GM15510 (cell line): ENCODE data around the gene ZDHHC5.

ENCODE experiments used
- POLR2A ChIP-seq: IDR thresholded peaks from 3 replicates; pipeline ENCODE4 v1.6.1; 2011; ENCODE audit warnings: borderline replicate concordance; ENCODE audit not compliant: insufficient read length; ENCODE audit errors: extremely low read depth

Gene ZDHHC5

DNA sequence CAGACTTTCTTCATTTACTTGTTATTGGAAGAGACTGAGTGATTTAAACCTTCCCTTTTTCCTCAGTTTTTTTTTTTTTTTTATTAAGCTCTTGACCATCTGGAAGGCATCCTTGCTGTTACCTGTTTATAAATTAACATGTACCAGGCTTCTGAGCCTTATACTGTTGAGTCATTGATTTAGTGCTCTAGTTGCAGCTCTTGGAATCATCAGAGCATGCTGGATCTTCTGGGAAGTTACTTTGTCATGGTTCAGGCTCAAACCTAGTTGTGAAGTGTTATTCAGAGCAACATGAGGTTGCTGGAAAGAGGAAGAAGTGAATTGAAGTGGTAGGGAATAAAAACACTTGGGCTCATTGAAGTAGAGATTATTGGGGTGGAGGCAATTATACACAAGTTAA lies 6.3 kb downstream of the ZDHHC5 start:
- TF ChIP-seq POLR2A: no peak

DNA sequence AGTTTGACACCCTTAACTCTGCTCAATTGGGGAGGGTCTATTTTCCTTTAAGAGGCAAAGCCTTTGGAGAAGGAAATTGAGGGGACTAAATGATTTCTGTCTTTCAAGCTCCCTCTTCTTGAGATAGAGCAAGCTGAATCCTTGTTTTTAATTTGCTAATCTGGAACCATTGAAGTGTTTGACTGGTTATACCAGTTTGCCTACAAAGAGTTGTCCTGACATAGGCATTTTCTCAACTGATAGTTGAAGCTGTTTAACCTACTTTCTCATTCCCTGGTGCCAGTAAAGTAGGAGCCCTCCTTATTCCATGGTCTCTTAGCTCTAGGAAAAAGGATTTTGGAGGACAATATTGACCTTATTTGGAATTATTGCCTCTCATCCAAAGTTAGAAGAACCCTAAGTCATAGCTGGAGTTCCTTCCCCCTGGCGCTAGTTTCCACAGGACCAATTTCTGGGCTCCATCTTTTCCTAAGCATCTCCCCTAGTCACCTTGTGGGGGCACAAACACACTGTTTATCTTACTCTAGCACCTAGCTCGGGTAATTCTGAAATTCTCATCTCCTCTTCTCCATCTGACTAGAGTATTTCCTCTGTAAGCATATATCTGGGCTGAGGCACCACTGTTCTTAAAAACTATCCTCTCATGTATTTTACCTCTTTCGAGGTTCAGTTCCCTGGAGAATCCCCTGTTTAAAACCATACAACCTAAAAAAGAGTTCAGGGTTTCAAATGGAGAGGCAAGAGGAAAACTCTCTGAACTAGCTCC lies 7.4 kb downstream of the ZDHHC5 start:
- no peak for TF ChIP-seq POLR2A

DNA sequence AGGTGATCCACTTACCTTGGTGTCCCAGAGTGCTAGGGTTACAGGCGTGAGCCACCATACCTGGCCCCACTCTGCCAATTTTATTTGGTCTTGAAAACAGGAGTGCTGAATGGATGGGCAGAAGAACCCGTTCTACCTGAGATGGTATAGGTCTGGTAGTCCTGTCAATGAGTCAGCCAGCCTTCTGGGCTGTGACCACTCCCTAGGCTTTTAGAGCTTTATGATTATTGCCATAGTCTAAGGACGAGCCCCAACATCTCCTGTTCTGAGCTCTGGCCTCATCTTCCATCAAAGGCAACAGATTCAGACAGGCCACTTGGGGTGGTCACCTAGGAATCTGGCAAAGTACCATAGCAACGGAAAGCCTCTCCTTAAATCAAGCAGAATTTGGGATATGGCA lies 11.5 kb downstream of the ZDHHC5 start:
- no peak for TF ChIP-seq POLR2A

DNA sequence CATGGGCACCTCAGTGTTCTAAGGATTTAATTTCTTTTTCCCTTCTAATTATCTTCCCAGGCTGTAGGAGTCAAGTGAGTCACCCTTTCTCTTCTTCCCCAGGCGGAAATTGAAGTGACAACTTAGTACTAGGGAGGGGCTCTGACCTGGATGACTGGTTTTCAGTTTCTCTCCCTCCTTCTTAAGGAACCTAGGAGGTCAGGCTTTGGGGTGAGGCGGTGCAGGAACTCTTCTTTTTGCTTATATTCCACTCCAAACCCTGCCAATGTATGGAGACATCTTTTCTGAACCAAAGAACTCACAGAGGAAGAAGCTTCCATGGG lies 12.6 kb downstream of the ZDHHC5 start:
- no peak for TF ChIP-seq POLR2A

DNA sequence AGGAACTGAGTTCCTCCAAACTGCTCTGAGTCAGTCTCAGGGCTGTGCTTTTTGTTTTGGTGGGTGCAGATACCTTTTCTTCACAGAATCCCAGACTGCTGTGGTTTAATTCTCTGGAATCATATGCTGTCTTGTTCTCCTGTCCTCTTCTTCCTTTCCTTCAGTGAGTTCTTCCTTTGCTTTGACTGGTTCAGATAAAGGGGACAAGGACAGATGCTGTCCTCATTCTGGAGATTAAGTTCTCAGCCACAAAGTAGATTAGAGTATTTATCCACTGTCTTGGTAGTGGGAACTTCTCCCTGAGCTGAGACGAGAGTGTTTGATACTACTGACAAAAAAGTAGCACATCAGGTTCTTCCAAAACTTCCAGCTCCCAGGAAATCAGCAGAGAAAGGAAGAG lies 13.3 kb downstream of the ZDHHC5 start:
- TF ChIP-seq POLR2A: no peak

DNA sequence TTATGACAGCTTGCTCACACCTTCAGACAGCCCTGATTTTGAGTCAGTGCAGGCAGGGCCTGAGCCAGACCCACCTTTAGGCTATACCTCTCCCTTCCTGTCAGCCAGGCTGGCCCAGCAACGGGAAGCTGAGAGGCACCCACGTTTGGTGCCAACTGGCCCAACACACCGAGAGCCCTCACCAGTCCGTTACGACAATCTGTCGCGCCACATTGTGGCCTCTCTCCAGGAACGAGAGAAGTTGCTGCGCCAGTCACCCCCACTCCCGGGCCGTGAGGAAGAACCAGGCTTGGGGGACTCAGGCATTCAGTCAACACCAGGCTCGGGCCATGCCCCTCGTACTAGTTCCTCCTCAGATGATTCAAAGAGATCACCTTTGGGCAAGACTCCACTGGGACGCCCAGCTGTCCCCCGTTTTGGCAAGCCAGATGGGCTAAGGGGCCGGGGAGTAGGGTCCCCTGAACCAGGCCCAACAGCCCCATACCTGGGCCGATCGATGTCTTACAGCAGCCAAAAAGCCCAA lies 31.0 kb downstream of the ZDHHC5 start:
- TF ChIP-seq POLR2A: no peak

DNA sequence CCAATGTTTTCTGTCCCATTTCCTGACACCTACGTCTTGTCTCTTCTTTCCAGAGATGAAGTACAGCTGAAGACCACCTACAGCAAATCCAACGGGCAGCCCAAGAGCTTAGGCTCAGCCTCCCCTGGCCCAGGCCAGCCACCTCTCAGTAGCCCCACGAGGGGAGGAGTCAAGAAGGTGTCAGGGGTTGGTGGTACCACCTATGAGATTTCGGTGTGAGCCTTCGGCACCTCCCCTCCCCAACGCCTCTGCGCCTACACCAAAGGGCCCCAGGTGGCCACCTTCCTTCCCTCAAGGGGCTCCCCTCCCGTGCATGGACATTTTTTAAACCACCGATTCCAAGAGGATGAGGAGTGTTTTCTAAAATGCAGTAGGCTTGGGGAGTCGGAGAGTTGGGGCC lies 31.9 kb downstream of the ZDHHC5 start:
- no peak for TF ChIP-seq POLR2A

DNA sequence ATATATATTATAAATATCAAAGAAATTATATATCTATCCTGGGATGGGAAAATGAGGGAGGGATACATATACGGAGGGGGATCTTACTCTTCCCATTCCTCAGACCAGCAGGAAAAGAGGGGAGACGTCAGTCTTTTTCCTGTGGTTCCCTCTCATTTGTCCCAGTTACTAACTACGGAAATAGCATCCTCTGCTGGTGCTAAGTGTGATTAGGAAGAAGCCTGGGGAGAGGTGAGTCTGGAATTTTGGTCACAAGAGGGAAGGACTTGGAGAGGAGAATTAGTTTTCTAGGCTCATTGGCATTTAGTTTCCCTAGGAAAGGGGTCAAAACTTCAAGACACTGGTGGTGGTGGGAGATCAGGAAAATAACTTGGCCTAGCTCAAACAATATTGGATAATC lies 32.5 kb downstream of the ZDHHC5 start:
- no peak for TF ChIP-seq POLR2A

DNA sequence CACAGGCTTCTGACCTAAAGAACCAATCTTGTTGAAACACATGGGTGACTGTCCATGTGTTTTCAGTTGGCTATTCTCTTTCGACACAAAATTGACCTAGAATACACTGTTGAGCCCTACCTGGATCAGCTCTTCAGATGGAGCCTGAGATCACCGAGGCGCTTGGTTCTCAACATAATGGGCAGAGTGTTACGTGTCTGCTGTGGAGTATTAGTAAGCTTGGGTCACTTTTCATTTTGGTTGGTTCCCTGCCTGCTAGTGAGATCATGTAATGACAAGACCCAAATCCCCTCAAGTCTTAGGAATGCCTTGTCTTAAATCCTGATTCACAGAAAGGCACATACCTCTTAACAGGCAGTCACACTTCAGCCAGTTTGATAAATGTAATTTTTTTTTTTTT lies 35.4 kb downstream of the ZDHHC5 start:
- no peak for TF ChIP-seq POLR2A

DNA sequence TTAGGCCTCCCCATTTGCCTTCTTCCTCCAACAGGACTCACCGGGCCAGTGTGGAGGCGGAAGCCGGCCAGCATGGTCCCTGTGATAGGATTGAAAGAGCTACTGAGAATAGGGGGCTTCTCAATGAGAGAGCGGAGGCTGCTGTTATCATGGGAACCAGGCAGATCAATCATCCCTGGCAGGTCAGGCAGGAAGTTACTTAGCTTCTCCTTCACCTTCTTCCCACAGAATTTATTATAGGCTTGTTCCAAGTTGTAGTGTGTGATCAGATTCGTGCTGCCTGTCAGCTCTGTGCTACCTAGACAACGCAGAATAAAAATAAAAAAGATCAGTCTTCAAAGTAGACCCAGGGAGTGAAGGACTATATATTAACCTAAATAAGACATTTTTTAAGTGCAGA lies 37.0 kb downstream of the ZDHHC5 start:
- TF ChIP-seq POLR2A: no peak

DNA sequence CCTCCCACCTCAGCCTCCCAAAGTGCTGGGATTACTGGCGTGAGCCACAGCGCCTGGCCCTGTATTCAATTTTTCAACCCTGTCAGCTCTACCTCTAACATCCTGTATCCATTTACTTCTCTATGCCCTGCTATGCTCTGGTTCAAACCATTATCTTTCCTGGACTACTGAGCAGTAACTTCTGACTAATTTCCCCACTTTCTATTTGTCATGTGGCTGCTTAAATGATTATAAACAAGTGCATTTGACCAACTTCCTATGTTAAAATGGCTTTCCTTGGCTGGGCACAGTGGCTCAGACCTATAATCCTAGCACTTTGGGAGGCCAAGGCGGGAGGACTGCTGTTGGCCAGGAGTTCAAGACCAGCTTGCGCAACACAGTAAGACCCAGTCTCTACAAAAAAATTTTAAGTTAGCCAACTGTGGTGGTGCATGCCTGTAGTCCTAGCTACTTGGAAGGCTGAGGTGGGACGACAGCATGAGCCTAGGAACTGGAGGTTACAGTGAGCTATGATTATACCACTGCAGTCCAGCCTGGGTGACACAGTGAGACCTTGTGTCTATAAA lies 42.0 kb downstream of the ZDHHC5 start:
- no peak for TF ChIP-seq POLR2A

DNA sequence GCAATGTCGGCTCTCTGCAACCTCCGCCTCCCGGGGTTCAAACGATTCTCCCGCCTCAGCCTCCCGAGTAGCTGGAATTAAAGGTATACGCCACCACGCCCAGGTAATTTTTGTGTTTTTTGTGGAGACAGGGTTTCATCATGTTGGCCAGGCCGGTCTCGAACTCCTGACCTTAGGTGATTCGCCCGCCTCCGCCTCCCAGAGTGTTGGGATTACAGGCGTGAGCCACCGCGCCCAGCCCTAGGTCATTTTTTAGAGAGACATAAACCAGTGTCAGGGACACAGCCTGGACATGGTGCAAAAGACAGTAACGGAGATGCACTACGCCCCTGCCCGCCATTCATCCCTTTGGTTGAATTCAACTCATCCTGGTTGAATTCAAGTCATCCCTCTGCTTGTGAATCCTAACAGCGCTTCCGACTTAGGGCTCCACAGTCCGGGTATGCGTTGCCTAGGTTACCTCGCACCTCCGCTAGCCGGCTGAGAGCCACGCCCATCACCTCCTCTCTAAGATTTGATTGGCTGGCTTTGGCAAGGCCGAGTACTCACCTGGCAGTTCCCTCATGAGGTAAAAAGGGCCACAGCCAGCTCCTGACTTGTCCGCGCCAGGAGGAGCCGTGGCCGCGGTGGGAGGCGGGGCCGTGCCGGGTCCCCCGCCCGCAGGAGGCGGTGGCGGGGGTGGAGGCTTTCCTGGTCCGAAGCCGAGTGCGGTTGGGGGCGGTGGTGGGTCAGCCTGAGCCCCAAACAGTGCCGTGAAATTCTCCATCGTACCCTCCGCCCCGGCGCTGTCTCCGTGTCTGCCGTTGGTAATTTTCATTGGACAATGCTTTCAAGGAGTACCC lies 43.7 kb downstream of the ZDHHC5 start, which contains the start of gene MED19:
Gene MED19, minus strand, starts transcription at position 802 of the 842 bp plus-strand sequence. Its CDS starts 36 bp downstream, at position 766.
- peak; percentile 36 for TF ChIP-seq POLR2A

DNA sequence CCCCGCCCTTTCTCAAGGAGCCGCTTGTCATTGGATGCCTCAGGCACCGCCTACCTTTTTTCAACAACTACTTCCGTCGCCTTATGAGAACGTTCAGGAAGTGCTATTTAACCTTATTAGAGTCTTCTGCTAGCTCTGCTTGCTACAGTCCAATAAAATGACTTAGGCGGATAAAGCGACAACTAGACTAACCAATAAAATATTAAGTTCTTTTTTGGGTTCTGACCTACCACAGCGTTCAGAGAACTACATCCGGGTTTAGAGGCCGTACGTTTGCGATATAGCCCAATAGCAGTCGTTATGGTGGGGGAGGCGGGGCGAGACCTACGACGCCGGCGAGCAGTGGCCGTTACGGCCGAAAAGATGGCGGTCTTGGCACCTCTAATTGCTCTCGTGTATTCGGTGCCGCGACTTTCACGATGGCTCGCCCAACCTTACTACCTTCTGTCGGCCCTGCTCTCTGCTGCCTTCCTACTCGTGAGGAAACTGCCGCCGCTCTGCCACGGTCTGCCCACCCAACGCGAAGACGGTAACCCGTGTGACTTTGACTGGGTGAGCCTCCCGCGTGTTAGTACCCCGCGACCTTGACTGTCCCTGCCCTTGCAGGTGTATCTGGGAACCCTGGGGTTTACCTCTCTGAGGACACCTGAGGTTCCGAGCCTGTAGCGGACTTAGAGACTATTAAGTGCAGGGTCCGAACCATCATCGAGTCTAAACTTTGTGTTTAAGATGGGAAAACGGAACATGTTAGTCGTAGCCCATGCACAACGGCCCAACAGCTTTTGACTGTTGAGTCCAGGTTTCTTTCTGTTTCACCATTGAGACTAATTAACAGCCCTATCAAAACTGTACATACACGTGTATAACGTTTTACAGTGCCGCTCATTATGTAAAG lies 44.6 kb downstream of the ZDHHC5 start, which contains the start of gene TMX2:
Gene TMX2, plus strand, starts transcription at position 338 of the 895 bp plus-strand sequence. Its CDS starts 26 bp downstream, at position 364.
- peak; percentile 61 for TF ChIP-seq POLR2A

DNA sequence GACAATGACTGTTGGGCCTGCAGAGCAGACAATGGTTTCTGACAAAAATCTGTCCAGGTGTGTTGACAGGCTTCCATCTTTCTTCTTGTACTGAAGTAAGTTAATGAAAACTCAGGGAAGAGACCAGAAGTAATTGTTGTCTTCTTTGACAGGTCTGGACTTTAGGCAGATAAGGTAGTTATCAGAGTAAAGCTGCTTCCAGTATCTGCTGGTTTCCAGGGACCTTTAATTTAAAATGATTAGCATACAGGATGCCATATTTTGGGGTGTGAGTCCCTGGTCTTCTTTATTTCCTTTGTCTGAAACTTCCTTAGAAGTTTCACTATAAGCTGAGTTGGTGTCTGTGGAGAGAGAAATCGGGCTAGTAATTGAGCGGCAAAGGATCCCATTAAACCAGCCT lies 45.9 kb downstream of the ZDHHC5 start:
- TF ChIP-seq POLR2A: no peak

DNA sequence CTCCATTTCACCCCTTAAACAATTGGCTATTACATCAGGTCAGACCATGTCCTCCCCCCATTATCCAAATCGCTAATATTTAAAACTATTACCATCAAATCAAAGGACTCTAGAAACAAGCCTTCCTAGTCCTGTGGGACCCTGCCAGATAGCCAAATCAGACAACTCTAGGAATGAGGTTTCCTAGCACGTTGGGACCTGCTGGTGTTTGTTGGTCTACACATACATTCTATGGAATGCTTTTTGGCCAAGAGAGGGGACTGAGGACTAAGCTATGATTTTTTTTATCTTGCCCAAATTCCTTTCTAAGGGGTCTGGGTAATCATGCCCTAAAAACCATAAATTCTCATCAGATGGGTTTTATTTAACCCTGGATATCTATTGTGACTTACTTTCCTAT lies 59.3 kb downstream of the ZDHHC5 start:
- no peak for TF ChIP-seq POLR2A

DNA sequence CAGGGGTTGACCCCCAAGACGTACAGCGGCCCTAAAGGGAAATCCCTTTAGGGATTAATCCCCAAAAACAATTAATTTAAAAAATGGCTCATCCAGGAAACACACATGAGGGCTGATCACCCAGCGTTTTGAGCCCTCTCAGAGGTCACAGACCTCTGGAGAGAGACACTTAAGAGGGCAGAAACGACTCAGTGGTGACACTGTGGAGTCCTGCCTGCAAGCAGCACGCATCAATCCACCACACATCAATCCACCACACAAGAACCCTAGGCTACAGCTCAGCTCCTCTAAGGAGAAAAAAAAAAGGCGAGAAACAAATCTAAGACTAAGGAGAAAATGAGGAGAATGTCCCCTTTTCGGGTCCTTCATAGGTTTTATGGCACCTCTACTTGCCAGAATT lies 60.9 kb downstream of the ZDHHC5 start:
- no peak for TF ChIP-seq POLR2A
